HG03039 (cell line): ENCODE data around the gene PCDHA5.
"Not testable (repeated sequence)": the region's sequence is repeated elsewhere in the genome, so short reads cannot be mapped to it uniquely, and the experiment has no call there.

Experiments
- ATAC-seq: cut with Tn5 transposase; IDR thresholded peaks from one replicate; pipeline ENCODE4 v1.9.1; 2021; ENCODE audit warnings: mild to moderate bottlenecking, moderate library complexity; ENCODE audit not compliant: unreplicated experiment

Gene PCDHA5

GRCh38 chr5:140821375-140822280 is at the start of gene PCDHA5:
TSS of gene PCDHA5 (plus strand) at chr5:140821613.
- ATAC-seq, result no peak

GRCh38 chr5:140780512-140780911 is 40.9 kb upstream of the PCDHA5 start:
- no peak for ATAC-seq

- no peak for ATAC-seq
Measured at GRCh38 chr5:140785905-140786686, 35.3 kb upstream of the PCDHA5 start, which contains the start of gene PCDHA1. TSS of gene PCDHA1 (plus strand) at chr5:140786140.

- ATAC-seq, result not testable (repeated sequence)
Measured at GRCh38 chr5:140787422-140787821, 34.0 kb upstream of the PCDHA5 start.

GRCh38 chr5:140787849-140788504 is 33.4 kb upstream of the PCDHA5 start:
- ATAC-seq, result not testable (repeated sequence)

- ATAC-seq, result no peak
Measured at GRCh38 chr5:140791089-140791488, 30.3 kb upstream of the PCDHA5 start.

- ATAC-seq, result no peak
Measured at GRCh38 chr5:140794595-140795258, 26.7 kb upstream of the PCDHA5 start, which contains the start of gene PCDHA2. TSS of gene PCDHA2 (plus strand) at chr5:140794852.

GRCh38 chr5:140795259-140795641 is 26.2 kb upstream of the PCDHA5 start:
- ATAC-seq, result no peak

GRCh38 chr5:140796072-140796717 is 25.2 kb upstream of the PCDHA5 start:
- ATAC-seq, result not testable (repeated sequence)

GRCh38 chr5:140796718-140797095 is 24.7 kb upstream of the PCDHA5 start:
- no peak for ATAC-seq

- no peak for ATAC-seq
Measured at GRCh38 chr5:140800816-140801493, 20.5 kb upstream of the PCDHA5 start, which contains the start of gene PCDHA3. TSS of gene PCDHA3 (plus strand) at chr5:140801057.

- ATAC-seq, result no peak
Measured at GRCh38 chr5:140801494-140801841, 19.9 kb upstream of the PCDHA5 start.

- ATAC-seq, result not testable (repeated sequence)
Measured at GRCh38 chr5:140802381-140802780, 19.0 kb upstream of the PCDHA5 start.

- no peak for ATAC-seq
Measured at GRCh38 chr5:140802781-140803271, 18.6 kb upstream of the PCDHA5 start.

- no peak for ATAC-seq
Measured at GRCh38 chr5:140806834-140807775, 14.3 kb upstream of the PCDHA5 start, which contains the start of gene PCDHA4. TSS of gene PCDHA4 (plus strand) at chr5:140807068.

- ATAC-seq, result not testable (repeated sequence)
Measured at GRCh38 chr5:140808241-140808888, 13.0 kb upstream of the PCDHA5 start.

GRCh38 chr5:140808889-140809291 is 12.5 kb upstream of the PCDHA5 start:
- no peak for ATAC-seq

- no peak for ATAC-seq
Measured at GRCh38 chr5:140822281-140822629, 842 bp downstream of the PCDHA5 start.
